A549 (cell line): Measurements from ENCODE around the gene GNAS-AS1.

Experiments
- CTCF ChIP-seq: fragments of >200 bp; sonication (Bioruptor Twin); formaldehyde crosslinking; IDR thresholded peaks from 3 replicates; pipeline ENCODE4 v1.5.1; 2016
- MAFK ChIP-seq: fragments of 450-650 bp; IDR thresholded peaks from 2 replicates; pipeline ENCODE4 v1.6.1; 2014; ENCODE audit not compliant: partially characterized antibody
- MAZ ChIP-seq: fragments of 150-350 bp; IDR thresholded peaks from 2 replicates; pipeline ENCODE4 v1.6.1; 2014; ENCODE audit warnings: antibody characterized with exemption, low read depth, low read length, borderline replicate concordance
- POLR2A ChIP-seq: IDR thresholded peaks from 2 replicates; pipeline ENCODE4 v1.6.1; 2012; ENCODE audit warnings: mild to moderate bottlenecking, low read length

GRCh38 chr20:58800134-58800871 is 50.4 kb downstream of the GNAS-AS1 start:
- TF ChIP-seq MAFK (no peak), CTCF (no peak), MAZ (no peak), POLR2A (no peak)
